ENCODE data around the gene ARMC7.

Gene ARMC7

DNA sequence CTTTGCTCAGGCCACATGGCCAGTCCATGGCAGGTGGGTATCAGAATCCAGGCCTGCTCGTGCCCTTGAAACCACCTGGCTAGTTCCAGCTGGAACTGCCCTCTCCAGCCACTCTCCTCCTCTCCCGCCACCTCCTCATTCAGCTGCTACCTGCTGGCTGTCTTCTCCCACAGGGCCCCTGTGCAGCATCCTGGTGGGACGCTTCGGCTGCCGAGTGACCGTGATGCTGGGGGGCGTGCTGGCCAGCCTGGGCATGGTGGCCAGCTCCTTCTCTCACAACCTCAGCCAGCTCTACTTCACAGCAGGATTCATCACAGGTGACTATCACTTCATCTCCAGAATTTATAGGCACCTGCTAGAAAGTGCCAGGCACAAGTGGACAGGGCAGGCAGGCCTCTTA lies 11.9 kb upstream of the ARMC7 start:
- no peak overlapping the region for H3K27ac ChIP-seq
- TF ChIP-seq, protein P1, sequence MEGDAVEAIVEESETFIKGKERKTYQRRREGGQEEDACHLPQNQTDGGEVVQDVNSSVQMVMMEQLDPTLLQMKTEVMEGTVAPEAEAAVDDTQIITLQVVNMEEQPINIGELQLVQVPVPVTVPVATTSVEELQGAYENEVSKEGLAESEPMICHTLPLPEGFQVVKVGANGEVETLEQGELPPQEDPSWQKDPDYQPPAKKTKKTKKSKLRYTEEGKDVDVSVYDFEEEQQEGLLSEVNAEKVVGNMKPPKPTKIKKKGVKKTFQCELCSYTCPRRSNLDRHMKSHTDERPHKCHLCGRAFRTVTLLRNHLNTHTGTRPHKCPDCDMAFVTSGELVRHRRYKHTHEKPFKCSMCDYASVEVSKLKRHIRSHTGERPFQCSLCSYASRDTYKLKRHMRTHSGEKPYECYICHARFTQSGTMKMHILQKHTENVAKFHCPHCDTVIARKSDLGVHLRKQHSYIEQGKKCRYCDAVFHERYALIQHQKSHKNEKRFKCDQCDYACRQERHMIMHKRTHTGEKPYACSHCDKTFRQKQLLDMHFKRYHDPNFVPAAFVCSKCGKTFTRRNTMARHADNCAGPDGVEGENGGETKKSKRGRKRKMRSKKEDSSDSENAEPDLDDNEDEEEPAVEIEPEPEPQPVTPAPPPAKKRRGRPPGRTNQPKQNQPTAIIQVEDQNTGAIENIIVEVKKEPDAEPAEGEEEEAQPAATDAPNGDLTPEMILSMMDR (conservative IDR thresholded peaks at IDR 0.05): no peak

DNA sequence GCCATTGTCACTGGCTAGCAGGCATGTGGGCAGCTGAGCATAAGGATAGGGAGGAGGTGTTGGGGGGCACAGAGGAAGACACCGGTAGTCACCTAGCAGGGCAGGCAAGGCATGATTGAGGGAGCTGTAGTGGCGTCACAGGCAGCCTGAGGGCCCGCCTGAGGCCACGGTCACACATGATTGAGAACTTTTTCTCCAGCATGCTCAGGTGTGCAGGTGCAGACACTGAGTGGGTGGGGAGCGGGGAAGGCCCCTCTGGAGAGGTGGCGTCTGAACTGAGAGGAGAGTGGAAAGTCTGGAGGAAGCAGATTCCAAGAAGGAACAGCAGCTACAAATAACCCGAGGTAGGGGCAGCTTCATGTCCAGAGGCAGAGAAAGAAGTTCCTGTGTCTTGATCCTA lies 10.9 kb upstream of the ARMC7 start:
- H3K27ac ChIP-seq: no peak overlapping the region
- TF ChIP-seq, protein P1 (conservative IDR thresholded peaks at IDR 0.05): no peak

DNA sequence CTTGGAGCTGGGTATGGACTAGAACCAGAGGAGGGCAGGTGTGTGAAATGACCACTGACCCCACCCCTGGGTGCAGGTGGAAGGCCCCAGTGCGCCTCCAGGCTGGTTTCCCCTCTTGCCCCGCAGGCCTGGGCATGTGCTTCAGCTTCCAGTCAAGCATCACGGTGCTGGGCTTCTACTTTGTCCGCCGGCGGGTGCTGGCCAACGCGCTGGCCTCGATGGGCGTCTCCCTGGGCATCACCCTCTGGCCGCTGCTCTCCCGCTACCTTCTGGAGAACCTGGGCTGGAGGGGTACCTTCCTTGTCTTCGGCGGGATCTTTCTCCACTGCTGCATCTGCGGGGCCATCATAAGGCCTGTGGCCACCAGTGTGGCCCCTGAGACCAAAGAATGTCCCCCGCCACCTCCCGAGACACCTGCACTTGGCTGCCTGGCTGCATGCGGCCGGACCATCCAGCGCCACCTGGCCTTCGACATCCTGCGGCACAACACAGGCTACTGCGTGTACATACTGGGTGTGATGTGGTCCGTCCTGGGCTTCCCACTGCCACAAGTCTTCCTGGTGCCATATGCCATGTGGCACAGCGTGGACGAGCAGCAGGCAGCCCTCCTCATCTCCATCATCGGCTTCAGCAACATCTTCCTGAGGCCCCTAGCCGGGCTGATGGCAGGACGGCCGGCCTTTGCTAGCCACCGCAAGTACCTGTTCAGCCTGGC lies 9.7 kb upstream of the ARMC7 start:
- TF ChIP-seq, protein P1 (conservative IDR thresholded peaks at IDR 0.05): no peak
- H3K27ac ChIP-seq: no peak overlapping the region

DNA sequence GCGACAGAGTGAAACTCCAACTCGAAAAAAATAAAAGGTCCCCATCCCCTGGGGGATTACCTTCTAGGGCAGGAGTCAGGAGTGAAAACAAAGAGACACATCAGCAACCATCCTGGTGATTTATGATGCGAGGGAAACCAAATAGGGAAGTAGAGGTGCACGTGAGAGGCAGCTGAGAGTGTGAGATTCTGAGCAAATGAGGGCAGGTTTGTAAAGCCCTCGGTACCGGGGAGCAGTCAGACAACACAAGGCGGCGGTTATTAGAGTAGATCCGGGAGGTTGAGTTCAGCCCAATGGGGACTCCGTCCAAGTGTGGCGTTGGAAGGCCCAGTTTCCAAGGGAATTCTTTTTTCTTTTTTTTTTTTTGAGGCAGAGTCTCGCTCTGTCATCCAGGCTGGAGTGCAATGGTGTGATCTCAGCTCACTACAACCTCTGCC lies 7.4 kb upstream of the ARMC7 start:
- no peak overlapping the region for H3K27ac ChIP-seq
- TF ChIP-seq, protein P1 (conservative IDR thresholded peaks at IDR 0.05): no peak

DNA sequence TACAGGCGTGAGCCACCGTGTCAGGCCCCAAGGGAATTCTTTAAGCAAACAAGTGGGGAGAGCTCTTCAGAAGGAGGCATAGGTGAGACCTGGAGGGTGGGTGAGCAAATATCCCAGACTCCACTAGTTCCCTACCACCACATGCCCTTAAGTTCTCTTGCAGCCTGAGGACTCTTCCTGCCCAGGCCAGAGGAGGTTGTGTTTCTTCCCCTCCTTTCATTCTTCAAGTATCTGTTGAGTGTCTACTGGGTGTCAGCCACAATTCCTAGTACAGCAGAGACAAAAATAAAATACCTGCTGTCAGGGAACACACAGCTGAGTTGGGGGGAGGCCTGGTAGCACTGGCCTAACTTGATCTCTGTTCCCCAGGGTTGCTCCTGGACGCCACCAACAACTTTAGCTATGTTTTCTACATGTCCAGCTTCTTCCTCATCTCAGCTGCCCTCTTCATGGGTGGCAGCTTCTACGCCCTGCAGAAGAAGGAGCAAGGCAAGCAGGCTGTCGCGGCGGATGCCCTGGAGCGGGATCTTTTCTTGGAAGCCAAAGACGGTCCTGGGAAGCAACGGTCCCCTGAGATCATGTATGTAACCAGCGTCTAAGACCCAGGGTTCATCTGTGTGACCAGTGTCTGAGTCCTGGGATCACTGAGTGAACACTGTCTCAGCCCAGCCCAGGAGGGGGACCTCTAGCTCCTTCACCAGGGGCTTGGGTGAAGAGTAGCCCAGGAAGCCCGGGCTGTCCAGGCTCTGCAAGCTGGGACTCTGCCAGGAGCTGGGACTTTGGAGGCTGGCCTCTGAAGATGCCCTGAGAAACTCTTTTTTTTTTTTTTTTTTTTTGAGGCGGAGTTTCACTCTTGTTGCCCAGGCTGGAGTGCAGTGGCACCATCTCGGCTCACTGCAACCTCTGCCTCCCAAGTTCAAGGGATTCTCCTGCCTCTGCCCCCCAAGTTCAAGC lies 5.9 kb upstream of the ARMC7 start:
- peak overlapping the region; percentile 92 for H3K27ac ChIP-seq

DNA sequence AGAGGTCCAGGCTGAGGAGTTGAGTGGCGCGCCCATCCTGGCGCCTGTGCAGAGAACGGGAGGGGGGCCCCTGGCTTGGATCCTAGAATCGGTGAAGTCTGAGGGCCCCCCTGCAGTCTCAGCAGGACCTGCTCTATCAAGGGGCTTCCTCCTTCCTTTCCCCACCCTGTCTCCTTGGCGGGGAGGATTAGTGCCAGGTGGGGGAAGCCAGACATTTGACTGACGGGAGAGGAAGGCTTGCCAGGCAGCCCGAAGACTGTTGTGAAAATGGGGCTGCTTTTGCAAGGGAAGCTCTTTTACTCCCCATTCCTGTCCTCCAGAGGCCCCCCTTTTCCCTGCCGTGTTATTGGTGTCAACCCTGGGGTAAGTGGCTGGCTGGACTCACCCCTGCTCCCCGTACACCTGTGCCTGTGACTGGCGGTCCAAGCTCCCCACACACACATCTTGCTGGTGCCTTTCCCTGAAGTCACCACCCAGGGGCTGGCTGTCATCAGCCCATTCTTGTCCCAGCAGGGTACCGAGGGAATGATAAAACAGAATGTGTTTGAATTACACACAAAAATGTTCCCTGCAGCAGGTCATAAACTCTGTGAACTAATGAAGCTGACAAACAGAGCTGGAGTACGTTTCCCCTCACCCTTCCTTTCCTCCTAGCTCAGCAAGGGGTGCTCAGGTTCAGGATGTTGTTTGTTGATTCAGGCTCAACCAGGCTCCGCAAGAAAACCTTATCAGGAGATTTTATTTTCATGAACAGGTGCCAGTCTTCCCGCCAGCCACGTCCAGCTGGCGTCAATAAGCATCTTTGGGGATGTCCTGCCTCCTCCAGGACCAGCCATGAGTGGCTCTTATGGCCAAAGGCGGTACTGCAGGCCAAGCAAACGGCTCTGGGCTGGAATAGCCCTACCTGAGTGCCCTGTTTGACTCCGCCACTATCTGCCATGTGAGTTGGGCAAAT lies 4.4 kb upstream of the ARMC7 start:
- TF ChIP-seq, protein P1 (conservative IDR thresholded peaks at IDR 0.05): peak; percentile 87
- peak overlapping the region; percentile 92 for H3K27ac ChIP-seq

More for the DNA sequence above, 5.9 kb upstream of the ARMC7 start:
- TF ChIP-seq, protein P1 (conservative IDR thresholded peaks at IDR 0.05): no peak

Measured in VCaP (cell line).